ENCODE measurements around the gene HIRA.

The HIRA gene

DNA sequence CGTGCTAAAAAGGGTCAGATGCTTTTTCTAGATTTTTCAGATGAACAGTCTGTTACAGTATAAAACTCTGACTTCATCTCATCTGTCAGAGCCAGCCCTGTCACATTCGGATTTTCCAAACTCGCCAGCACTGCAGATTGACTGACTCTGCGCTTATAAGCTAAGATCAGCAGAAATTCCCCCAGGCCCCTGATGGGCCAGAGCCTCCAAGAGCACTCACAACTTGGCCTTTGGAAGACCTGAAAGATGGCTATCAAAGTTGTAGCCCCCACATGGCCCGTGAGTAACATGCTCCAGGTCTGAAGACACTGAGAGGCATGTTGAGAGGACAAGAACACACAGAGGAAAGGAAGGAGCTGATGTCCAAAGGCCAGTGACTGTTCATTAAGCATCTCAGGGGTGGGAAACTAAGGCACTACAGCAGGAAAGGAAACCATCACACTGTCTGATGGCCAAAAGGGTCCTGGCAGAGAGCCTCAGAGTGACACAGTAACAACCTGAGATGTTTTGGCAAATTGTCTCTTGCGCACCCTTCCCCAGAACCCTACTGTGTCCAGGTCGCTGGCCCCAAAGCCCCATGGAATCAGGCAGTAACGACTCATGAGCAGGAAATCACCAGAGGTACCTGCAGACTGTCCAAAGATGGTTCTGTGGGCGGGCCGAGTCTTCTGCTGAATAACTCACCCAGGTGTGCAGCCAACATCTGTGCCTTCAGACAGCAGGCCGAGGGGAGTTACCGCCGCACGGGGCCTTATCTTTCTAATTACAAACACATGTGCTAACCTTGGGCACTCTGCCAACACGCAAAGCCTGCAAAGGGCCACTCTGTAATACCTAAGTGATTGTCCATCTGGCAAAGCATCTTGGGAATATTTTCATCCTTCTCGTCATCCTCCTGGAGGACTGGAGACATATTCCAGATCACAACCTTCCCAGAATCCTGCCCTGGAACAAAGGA, 23.6 kb downstream of the HIRA start:
- DNase-seq = no peak

DNA sequence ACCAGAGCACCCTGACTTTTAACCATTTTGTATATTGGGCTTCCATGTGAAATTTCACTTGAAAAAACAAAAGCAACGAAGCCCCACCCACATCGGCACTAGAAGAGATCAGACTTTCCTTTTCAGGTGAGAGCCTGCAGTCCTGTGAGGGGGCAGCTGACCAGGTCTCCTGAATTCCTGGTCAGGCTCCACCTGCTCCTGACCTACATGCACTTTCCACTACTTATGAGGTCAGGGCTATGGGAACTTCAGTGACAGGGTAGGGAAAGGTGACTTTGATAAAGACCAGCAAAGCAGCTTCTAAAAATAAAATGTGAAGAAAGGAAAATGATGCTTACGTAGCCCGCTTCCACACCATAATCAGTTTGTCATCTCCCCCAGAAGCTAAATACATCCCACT, 24.7 kb downstream of the HIRA start:
- DNase-seq = no peak

DNA sequence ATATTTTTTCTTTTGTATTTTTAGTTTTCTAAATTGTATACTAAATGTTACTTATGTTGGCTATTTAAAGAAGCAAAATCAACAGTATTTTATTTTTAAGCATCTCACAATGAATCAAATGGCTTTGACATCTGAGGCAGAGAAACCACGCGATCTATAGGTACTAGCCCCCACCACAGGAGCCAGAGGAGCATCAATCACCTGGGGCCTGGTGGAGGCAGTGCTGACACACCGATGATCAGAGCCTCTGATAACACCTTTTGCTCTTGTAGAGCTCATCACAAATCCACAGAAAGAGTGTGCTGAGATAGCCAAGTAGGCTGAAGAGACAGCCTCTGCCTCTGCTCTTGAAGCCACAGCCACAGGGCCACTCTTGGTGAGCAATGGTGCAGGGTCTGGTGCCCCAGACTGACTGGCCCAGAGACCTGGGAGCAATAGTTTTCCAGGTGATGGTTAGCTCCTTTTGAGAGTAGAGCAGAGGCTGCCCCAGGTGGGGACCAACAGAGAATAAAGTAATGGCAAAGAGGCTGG, 25.2 kb downstream of the HIRA start:
- no peak for DNase-seq

DNA sequence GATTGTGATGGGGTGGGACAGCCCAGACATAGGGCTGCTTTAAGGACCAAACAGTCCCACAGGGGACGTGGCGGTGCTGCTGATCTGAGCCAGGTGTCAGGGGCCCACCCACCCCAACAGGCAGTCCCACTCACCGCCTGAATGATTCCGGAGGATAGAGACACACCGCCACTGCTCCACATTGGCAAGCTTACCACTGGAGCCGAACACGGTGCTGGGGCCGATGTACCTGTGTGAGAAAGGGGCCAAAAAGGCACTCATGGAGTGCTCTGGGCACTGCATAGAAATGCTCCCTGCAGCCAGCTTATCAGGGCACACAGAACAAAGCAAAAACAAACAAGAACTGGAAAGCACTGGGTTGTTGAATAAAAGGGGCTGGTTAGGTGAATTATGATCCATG, 25.9 kb downstream of the HIRA start:
- DNase-seq = no peak

DNA sequence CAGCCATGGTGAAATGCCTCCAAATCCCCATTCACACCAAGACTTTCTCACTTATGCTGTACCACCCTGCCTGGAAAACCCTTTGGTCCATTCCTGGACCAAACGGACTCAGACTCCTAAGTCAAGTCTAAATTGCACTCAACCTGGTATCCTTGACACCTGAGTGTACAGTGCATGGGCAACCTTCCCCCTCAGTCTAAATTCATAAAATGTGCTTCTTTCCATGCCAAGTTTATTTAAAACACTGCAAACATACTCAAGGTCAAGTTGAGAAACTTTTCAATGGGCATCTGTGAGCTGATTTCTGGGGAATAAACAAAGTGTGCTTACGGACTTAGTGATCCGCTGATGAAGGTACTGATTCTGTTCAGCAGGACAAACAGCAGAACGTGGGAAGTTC, 26.4 kb downstream of the HIRA start:
- DNase-seq = no peak

DNA sequence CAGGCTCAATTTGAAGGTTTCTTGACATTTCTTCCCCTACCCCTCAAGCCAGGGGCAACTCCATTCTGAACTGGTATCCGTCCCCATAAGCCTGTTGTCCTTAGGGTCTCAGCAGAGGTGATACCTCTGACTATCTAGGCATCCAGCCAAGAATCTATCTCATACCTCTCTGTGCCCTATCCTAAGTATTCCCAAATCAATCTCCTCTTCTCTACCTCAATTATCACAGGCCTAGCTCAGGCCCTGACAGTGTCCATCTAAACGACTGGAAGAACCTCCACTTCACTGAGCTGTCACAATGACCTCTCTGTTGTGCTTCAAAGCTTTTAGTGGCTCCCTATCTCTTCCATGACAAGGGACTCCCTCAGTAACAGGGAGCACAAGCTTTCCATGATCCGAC, 26.9 kb downstream of the HIRA start:
- no peak for DNase-seq

DNA sequence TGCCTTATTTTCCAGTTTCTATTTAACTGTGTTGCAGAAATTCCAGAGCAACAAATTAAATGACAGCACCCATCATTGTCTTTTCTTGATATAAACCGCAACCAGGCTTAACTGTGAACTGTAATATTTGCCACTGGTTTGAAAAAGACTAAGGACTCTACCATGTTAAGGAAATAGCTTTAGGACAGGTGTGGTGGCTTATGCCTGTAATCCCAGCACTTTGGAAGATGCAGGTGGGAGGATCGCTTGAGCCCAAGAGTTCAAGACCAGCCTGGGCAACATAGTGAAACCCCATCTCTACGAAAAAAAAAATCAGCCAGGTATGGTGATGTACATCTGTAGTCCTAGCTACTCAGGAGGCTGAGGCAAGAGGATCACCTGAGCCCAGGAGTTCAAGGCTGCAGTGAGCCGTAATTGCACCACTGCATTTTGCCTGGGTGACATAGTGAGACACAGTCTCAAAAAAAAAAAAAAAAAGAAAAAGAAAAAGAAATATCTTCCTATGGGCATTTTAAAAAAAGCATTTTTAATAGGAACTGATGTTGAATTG, 28.8 kb downstream of the HIRA start:
- no peak for DNase-seq

DNA sequence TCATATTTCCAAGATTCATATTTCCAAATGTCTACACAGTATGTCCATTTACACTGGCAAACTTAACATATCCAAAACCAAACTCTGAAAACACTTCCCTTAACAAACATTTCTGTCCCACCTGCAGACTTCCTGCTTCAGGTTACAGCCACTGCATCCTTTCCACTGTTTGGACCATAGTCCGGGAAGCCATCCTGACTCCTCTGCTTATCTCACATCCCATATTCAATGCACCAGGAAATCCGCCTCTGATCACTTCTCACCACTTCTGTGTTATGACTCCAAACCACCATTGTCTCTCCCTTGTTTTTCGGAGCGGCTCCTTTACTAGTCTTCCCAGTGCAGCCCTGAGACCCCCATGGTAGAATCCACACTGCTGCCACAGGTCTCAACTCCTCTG, 30.1 kb downstream of the HIRA start:
- no peak for DNase-seq

DNA sequence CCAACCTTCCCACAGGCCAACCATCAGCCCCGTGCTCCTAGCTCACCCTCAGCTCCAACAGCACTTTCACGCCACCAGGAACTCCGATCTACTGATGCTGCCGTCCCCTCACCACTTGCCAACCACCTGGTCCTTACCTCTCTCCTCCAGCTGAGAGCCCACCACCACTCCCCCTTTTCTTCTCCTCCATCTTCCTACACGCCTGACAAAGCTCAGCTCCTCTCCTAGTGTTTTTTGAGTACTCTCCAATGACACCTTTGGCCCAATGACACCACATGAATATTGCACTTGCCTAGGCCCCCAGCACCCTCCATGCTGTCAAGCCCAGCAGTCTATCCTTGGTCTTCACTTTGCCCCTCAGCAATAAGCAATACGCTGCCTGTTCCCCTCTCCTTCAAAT, 30.7 kb downstream of the HIRA start:
- DNase-seq = no peak

DNA sequence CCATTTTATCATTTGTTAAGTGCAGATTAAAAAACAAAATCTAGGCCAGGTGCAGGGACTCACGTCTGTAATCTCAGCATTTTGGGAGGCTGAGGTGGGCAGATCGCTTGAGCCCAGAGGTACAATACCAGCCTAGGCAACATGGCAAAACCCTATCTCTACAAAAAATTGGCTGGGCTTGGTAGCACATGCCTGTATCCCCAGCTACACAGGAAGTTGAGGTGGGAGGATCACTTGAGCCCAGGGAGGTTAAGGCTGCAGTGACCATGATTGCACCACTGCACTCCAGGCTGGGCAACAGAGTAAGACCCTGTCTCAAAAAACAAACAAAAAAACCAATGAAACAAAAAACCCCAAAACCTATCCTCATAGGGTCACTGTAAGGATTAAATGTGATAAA, 32.9 kb downstream of the HIRA start:
- no peak for DNase-seq

DNA sequence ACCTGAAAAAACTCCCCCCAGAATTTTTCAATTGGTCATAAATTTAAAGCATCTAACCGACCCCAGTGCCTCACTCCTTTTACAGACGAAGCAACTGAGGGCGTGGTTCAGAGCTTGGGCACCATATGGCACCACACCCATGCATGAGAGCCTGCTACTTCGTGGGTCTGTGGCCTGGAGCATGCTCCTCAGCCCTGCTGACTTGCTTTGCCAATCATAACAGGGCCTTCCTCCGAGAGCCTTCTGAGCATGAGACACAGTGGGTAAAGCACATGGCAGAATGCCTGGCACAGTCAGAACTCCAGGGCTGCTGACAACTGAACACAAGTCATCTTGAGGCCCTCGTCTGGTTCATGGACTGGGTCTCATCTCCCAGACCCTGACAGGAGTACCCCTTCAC, 33.3 kb downstream of the HIRA start:
- no peak for DNase-seq

DNA sequence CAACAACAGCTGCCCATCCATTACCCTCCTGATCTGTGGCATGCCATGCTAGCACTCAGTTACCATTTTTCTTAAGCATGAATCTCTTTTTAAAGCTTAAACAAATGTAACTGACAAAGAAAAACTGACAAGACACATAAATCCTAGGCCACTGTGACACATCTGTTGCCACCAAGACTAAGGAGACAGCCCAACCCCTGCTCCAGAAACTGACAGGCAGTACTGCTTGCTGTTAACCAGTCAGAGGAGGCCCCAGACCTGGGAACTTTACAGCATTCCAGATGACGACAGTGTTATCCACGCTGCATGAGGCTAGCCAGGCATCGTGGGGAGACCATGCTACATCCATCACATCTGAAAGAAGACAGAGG, 33.8 kb downstream of the HIRA start:
- DNase-seq = no peak

DNA sequence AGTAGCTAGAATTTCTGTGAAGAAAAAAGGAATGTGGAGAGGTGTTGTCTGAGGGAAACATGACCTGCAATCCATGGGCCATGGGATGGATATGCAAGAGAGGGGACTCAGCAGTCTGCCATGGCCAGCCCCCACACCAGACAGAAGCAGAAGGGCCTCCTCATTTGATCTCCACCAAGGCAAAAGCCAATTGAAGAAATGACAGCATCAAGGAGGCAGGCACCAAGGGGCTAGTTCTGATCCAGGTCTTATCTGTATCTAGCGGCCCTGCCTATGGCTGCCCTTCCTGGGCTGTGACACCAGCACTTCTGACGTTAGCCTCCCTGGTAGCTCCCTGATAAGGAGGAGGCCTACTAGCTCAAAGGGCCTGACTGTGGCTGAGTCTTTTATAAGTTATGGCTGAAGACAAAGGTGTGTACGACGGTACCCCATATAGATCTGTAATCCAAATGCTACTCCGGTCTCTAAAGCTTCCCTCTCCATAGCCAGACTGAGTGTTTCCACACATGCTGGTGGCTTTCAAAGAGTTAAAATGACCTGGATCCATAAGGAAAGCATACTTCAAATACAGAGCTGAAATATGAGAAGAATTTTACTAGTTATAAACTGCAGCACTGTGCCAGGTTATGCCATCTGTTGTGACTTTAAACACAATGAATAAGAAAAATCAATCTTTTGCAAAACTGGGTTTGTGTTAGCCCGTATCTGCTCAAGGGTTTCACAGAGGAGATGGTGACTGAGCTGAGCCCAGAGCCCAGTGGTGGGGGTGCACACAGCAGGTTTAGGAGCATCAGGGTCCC, 34.4 kb downstream of the HIRA start:
- no peak for DNase-seq

DNA sequence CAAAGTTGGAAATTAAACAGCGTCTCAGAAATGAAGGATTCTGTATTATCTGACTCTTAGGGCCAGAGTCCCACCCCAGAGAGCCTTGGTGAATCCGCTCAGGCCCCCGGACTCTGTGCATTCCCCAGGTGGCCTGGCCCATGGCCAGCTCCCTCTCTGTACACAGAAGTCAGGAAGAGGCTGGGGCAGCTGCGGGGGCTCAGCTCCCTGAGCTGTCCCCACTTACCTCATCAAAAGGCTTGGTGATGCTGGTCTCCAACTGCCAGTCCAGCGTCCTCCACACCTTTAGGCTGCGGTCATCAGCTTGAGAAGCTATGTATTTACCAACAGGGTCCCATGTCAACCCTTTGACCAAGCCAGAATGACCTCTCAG, 35.0 kb downstream of the HIRA start:
- DNase-seq = no peak

DNA sequence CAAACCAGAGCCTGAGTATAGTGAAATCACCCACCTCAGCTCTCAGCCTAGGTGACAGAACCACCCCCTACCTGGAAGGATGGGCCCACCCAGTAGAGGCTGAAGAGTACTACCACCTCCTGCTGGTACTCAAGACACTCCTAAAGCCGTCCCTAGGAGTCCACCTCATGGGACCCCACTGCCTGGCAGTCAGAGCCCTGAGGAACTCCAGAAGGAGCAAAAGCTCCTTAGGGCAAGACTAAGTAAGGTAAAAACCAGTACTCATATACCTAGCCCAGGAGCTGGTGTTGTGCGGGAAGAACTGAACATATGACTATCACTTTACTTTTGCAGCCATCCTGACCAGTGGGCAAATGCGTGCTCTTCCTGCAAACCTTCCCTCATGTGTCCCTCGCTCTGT, 36.3 kb downstream of the HIRA start:
- DNase-seq = no peak

DNA sequence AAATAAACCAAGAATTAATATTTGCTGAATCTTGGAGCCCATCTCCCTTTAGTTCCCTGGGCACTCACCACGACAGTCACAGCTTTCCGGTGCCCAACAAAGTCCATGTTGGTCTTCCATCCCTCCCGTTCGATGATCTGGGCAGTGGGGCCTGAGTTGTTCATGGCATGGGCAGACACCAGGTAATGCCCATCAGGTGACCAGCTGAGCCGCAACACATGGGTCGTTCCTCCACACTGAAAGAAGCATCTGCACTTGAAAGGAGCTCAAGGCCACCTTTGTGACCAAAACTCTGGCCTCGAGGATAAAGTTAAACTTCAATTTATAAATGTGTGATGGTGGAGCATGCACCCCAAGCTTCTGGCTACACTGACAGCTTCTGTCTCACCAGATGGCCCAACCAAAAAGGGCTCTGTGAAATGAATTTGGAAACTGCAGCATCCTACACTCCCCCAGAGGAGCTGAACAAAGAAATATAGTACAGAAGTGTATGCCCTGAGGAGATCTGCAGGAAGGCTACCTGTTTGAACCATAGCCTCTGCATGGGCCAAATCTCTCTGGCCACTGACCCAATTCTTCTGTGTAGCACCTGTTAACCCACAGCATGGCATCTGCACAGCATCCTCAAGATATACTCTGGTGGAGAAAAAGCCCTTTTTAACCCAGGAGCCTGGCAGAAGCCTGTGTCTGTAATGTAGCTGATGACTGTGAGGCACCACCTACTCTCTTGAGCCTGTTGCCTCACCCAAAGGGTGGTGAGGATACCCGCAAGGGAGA, 37.1 kb downstream of the HIRA start:
- no peak for DNase-seq

DNA sequence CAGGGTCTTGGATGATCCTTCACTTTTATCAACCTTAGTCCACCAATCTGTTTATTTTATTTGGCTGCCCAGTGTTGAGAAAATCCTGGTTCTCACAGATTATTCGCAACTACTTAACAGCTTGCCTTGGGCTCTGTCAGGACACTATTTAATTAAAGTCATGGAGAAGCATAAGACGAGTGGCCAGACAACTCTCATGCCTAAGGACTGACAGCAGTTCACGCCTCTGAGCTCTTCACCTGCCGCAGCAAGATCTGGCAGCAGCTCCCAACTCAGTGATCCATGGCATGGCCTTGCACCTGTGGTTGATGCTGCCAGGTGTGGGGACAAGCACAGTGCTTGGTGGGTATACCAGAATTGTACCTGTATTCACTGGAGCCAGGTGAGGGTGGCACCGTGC, 37.8 kb downstream of the HIRA start:
- no peak for DNase-seq

DNA sequence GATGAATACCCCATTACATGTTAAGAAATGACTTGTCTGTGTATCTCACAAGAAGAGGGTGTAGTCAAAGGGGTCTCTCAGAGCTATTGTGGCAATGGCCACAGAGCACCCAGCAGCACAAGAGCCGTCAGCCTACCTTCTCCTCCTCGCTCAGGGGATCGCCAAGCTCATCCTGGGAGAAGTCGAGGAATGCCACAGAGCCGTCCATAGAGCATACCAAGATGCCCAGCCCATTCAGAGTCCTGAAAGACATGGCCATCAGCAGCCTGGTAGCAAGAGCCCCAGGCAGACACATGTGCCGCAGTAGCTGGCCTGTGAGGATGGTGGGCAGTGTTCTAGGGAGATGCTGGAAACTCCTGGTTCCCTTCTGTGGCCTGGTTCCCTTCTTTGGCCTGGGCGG, 44.0 kb downstream of the HIRA start:
- no peak for DNase-seq

DNA sequence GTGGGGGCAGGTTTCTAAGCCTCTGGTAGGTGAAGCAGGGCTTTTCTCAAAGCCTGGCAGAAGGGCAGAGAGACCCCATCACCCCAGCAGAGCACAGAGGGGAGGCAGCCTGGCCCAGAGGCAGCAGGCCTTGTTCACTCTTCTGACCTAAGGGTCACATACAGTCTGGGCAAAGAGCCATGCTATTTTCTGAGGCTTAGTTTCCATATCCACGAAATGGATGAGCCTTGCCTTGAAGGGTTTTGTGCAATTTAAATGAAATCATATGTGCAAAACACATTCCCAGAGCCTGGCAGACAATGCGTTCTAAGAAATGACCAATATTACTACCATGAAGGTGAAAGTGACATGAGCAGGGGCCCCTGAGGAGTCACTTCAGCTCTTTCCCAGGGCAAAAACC, 44.5 kb downstream of the HIRA start:
- DNase-seq = no peak

DNA sequence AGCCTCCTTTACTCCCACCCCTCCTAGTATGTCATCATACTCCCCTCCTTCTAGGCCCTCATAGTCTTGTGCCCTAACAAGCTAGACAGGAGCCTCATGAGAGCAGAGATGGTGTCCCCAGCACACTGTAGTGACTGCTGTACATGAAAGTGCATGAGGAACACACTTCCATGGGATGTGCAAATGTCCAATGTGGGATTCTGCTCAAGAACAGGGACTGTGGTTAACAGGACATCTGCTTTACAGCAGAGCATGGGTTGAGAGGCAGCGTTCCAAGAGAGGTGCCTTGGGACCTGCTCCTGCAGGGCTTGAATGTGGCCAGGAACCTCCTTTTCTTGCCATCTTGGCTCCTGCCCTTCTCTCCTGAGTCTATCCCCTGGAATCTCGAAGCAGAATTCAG, 45.3 kb downstream of the HIRA start:
- no peak for DNase-seq

DNA sequence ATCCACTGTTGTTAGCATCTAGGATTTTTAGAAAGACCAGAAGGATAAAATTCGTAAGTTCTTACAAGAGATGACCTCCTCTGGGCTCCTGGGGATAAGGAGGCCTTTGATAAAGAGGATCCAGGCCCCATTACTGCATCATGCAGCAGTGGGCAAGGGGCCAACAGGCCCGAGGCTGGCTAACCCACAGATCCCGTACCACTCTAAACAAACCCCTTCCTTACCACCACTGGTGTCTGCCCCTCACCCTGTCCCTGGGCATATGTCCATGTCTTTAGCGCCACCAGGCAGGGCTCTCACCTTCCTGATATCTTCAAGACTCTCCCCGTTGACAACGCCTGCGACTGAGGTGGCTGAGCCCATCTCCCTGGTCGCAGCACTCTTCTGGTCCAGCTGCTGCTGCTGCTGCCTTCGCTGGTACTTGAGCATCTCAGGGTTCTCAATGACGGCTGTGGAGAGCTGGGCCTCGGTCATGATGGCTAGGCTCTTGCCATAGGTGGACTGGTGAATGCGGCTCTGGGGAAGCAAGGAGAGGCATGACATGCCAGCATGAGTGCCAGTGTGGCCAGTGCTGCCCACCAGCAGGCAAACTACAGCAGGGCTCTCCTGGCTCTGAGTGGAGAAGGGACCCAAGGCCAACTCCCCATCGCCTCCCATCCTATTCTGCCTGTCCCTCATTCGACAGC, 46.2 kb downstream of the HIRA start:
- no peak for DNase-seq

DNA sequence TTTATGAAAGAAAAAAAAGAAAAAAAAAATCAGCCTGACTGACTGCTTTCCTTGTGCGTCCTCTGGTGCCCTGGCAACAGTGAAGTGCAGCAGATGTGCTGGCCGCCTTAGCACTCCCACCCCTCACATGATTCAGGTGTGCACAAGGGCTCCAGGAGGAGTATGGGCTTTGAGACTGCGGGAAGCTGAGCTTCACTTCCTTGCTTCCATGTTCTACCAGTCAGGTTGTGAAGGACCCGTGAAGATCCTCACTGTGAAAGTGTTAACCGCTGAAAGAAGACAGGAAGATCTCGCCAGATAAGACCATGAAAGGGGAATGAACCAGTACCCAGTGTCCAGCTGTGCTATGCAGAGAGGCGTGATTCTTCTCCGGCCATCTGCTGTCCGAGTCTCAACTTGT, 48.2 kb downstream of the HIRA start:
- DNase-seq = no peak

Data from stimulated activated CD4-positive, alpha-beta T cell treated with anti-CD3 and anti-CD28 coated beads, Interleukin-4, amount 100 ng/mL, for 4 hours (primary cell).